Keratinocyte (primary cell): ENCODE results near the gene SPOCD1.

Experiments
- EZH2 ChIP-seq: IDR thresholded peaks from one replicate; pipeline ENCODE4 v1.6.1; 2012; ENCODE audit warnings: inconsistent platforms, mild to moderate bottlenecking, low read length, moderate library complexity
- TF ChIP-seq, protein P1 (sequence below), 3 experiments: IDR thresholded peaks in 1 of 3; conservative IDR thresholded peaks in 1 of 3; optimal IDR thresholded peaks in 1 of 3; 2 replicates in 2 of 3; 3 replicates in 1 of 3; pipeline versions ENCODE3 to v1.5.1; 2011; ENCODE audit warnings: low read length in 3 of 3, mild to moderate bottlenecking in 3 of 3, moderate library complexity in 2 of 3, control low read depth in 1 of 3, inconsistent platforms in 1 of 3; ENCODE audit not compliant: insufficient read depth in 2 of 3; ENCODE audit errors: extremely low read depth in 1 of 3

DNA sequence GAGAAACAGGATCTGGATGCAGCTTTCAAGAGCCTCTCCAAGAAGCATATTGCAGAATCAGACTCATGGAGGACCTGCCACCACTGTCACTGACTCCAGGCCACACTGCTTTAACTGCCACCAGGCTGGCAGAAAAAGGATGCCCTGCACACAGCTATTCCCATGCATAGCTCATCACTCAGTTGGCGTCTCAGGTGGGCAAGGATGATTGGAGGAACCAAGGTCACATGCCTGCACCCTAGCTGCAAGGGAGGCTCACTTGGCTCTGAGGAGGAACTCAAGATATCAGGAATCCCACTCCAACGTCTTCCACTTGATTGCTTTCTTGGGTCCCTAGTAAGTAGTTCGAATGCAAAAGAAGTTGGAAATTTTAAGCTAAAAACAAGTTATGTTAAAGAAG lies 19.6 kb upstream of the SPOCD1 start:
- TF ChIP-seq, protein P1, sequence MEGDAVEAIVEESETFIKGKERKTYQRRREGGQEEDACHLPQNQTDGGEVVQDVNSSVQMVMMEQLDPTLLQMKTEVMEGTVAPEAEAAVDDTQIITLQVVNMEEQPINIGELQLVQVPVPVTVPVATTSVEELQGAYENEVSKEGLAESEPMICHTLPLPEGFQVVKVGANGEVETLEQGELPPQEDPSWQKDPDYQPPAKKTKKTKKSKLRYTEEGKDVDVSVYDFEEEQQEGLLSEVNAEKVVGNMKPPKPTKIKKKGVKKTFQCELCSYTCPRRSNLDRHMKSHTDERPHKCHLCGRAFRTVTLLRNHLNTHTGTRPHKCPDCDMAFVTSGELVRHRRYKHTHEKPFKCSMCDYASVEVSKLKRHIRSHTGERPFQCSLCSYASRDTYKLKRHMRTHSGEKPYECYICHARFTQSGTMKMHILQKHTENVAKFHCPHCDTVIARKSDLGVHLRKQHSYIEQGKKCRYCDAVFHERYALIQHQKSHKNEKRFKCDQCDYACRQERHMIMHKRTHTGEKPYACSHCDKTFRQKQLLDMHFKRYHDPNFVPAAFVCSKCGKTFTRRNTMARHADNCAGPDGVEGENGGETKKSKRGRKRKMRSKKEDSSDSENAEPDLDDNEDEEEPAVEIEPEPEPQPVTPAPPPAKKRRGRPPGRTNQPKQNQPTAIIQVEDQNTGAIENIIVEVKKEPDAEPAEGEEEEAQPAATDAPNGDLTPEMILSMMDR (optimal IDR thresholded peaks at IDR 0.05 in 1 of 3, IDR thresholded peaks at IDR 0.05 in 1 of 3, conservative IDR thresholded peaks at IDR 0.05 in 1 of 3; ENCODE audit: extremely low read depth in 1 of 3, insufficient read depth in 2 of 3, low read length in 3 of 3) = no peak
- no peak for TF ChIP-seq EZH2
